ENCODE data around the gene SUFU. TPM values are rescaled to one million over a fixed set of nuclear protein-coding genes. Genes with fewer than 3 reads are reported as not detected.
A peak's percentile ranks its signal among the peaks of the same experiment; 100 is the strongest.

Gene SUFU
- total RNA-seq, 1 experiment from 2014 or later, result 13.1 TPM

DNA sequence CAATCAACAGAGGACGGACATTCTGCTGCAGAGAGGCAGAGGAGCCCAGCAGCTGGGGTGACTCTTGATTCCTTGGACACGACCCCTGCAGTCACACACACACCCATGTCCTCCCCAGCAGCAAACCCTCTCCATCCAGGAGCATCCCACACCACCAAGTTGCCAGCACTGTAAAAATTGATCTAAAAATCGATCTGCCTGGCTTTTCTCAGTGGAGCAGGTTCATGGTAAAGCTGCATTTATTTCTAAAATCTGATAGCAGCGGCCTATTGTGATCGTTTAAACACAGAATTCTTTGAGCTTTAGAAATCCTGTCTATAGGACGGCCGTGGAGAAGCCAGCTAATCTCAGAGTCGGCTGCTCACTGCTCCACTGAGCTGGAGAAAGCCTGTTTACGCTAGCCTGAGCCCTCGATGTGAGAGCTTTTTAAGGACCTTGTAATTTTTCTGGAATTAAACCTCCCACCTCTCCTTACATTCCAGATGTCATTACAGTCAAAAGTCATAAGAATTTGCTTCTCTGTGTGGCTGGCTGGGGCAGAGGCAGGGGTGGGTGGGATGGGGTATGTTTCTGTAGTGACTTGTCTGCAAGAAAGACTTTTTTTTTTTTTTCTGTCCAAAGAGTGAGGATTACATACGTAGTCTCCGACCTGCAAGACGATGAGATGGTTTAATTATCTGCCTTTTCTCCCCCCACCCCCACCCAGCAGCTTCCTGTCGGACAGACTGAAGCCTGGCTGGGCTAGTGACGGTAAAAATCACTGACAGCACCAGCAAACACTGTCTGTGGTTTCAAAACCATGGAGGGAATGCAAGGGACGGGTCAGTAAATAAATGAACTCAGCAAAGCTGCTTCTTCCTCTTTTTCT lies 172.1 kb downstream of the SUFU start:
- H3K4me3 Mint-ChIP-seq, result no peak overlapping the region

DNA sequence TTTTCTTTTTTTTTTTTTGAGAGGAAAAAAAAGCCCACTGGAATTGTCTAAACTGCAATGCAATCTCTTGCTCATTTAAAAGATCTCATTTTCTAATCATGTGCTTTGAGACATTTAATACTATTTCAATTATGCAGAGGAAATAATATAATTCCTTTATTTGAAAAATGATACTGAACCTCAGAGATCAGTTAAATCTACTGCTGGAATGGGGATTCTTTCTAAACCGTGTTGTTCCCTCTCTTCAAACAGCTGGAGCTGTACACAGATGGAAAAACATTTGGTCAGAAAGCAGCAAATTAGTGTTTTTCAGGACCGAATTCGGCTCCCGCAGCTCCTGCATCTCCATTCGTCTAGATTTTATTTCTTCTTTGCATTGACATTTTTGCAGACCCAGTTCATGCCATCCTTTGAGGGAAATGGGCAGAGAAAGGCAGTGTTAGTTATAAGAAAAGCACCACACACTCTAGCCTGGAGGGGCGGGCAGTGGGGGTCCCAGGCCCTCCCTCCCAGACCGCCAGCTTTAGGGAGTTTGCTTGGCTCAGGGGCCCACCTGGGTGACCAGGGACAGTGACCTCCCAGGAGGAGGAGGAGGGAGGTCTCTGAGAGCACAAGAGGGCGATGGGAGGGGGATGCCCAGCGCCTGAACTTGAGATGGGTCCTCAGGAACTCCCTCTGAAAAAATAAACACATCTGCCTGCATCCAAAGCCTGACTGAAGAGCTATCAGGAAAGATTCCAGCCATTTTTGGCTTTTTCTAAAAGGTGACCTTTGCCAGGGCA lies 173.0 kb downstream of the SUFU start:
- ChIA-PET CTCF (interaction anchor here (0.6 to 7.2 kb wide), 15 partner anchors 9 to 809 kb away, joined by 3 to 101 read pairs (median 4); partner anchors contain the start of genes ACTR1A, ARL3, SFXN2 and SUFU), POLR2A (no interaction called here)
- DNase-seq (ENCODE audit: low spot score), result no peak
- Mint-ChIP-seq H3K27ac (no peak overlapping the region; the same call in 1 of the 2 replicates), H3K36me3 (peaks cover 7% of the 10 kb centered on the region; the same call in 1 of the 2 replicates), H3K4me3 (no peak overlapping the region), H3K4me1 (peaks cover 72% of the 10 kb centered on the region), H3K9me3 (no peaks in the 10 kb centered on the region), H3K27me3 (ENCODE audit: low read depth) (no peaks in the 10 kb centered on the region)
- no peak for ATAC-seq
- TF ChIP-seq SOX15 (CRISPR knock-in tag; IDR thresholded peaks at IDR 0.05), result no peak
- no peak for TF ChIP-seq NFATC4 (CRISPR knock-in tag; IDR thresholded peaks at IDR 0.05)
- TF ChIP-seq, protein P1, sequence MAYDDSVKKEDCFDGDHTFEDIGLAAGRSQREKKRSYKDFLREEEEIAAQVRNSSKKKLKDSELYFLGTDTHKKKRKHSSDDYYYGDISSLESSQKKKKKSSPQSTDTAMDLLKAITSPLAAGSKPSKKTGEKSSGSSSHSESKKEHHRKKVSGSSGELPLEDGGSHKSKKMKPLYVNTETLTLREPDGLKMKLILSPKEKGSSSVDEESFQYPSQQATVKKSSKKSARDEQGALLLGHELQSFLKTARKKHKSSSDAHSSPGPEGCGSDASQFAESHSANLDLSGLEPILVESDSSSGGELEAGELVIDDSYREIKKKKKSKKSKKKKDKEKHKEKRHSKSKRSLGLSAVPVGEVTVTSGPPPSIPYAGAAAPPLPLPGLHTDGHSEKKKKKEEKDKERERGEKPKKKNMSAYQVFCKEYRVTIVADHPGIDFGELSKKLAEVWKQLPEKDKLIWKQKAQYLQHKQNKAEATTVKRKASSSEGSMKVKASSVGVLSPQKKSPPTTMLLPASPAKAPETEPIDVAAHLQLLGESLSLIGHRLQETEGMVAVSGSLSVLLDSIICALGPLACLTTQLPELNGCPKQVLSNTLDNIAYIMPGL (CRISPR knock-in tag; IDR thresholded peaks at IDR 0.05), result no peak
- no peak for TF ChIP-seq SP1 (CRISPR knock-in tag; conservative IDR thresholded peaks at IDR 0.05)
- no peak for TF ChIP-seq MYBL2 (CRISPR knock-in tag; IDR thresholded peaks at IDR 0.05)
- TF ChIP-seq ESRRA (CRISPR knock-in tag; IDR thresholded peaks at IDR 0.05; ENCODE audit: borderline replicate concordance), result no peak
- TF ChIP-seq, protein P2, sequence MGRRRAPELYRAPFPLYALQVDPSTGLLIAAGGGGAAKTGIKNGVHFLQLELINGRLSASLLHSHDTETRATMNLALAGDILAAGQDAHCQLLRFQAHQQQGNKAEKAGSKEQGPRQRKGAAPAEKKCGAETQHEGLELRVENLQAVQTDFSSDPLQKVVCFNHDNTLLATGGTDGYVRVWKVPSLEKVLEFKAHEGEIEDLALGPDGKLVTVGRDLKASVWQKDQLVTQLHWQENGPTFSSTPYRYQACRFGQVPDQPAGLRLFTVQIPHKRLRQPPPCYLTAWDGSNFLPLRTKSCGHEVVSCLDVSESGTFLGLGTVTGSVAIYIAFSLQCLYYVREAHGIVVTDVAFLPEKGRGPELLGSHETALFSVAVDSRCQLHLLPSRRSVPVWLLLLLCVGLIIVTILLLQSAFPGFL (CRISPR knock-in tag; IDR thresholded peaks at IDR 0.05; ENCODE audit: borderline replicate concordance), result no peak
- TF ChIP-seq, protein P3, sequence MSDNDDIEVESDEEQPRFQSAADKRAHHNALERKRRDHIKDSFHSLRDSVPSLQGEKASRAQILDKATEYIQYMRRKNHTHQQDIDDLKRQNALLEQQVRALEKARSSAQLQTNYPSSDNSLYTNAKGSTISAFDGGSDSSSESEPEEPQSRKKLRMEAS (CRISPR knock-in tag; IDR thresholded peaks at IDR 0.05), result no peak
- no peak for TF ChIP-seq ETV6 (CRISPR knock-in tag; IDR thresholded peaks at IDR 0.05)
- TF ChIP-seq NR1H2 (CRISPR knock-in tag; IDR thresholded peaks at IDR 0.05), result no peak
- TF ChIP-seq NR3C1 (CRISPR knock-in tag; conservative IDR thresholded peaks at IDR 0.05; ENCODE audit: low read depth), result no peak

More for the DNA sequence above, 172.1 kb downstream of the SUFU start:
- peak overlapping the region; percentile 73 for H3K27ac Mint-ChIP-seq
- CTCF ChIA-PET, result interaction anchor here (0.5 to 7.2 kb wide), 26 partner anchors 9 to 810 kb away, joined by 3 to 101 read pairs (median 4); partner anchors contain the start of genes ACTR1A, ARL3, SFXN2 and SUFU
- no peaks in the 10 kb centered on the region for H3K27me3 Mint-ChIP-seq (ENCODE audit: low read depth)
- no peak for ATAC-seq
- H3K36me3 Mint-ChIP-seq, result peaks cover 3% of the 10 kb centered on the region; the same call in 1 of the 2 replicates
- no peaks in the 10 kb centered on the region for H3K9me3 Mint-ChIP-seq
- peaks cover 80% of the 10 kb centered on the region for H3K4me1 Mint-ChIP-seq
- TF ChIP-seq ZNF219 (CRISPR knock-in tag; IDR thresholded peaks at IDR 0.05; ENCODE audit: borderline replicate concordance) (no peak), GTF2I (CRISPR knock-in tag; conservative IDR thresholded peaks at IDR 0.05) (no peak), SMAD3 (CRISPR knock-in tag; IDR thresholded peaks at IDR 0.05; ENCODE audit: borderline replicate concordance) (no peak), ELF4 (CRISPR knock-in tag; IDR thresholded peaks at IDR 0.05; ENCODE audit: low read depth) (no peak), HMGA2 (CRISPR knock-in tag; IDR thresholded peaks at IDR 0.05) (no peak), TP53 (CRISPR knock-in tag; IDR thresholded peaks at IDR 0.05) (no peak), GABPB1 (CRISPR knock-in tag; IDR thresholded peaks at IDR 0.05) (no peak), ZNF138 (CRISPR knock-in tag; conservative IDR thresholded peaks at IDR 0.05) (no peak)
- TF ChIP-seq, protein P4, sequence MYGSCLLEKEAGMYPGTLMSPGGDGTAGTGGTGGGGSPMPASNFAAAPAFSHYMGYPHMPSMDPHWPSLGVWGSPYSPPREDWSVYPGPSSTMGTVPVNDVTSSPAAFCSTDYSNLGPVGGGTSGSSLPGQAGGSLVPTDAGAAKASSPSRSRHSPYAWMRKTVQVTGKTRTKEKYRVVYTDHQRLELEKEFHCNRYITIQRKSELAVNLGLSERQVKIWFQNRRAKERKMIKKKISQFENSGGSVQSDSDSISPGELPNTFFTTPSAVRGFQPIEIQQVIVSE (CRISPR knock-in tag; IDR thresholded peaks at IDR 0.05; ENCODE audit: borderline replicate concordance), result no peak
- TF ChIP-seq, protein P5, sequence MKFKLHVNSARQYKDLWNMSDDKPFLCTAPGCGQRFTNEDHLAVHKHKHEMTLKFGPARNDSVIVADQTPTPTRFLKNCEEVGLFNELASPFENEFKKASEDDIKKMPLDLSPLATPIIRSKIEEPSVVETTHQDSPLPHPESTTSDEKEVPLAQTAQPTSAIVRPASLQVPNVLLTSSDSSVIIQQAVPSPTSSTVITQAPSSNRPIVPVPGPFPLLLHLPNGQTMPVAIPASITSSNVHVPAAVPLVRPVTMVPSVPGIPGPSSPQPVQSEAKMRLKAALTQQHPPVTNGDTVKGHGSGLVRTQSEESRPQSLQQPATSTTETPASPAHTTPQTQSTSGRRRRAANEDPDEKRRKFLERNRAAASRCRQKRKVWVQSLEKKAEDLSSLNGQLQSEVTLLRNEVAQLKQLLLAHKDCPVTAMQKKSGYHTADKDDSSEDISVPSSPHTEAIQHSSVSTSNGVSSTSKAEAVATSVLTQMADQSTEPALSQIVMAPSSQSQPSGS (CRISPR knock-in tag; IDR thresholded peaks at IDR 0.05; ENCODE audit: borderline replicate concordance, low read depth), result no peak
- TF ChIP-seq, protein P2 (CRISPR knock-in tag; IDR thresholded peaks at IDR 0.05; ENCODE audit: borderline replicate concordance), result no peak
- TF ChIP-seq, protein P6, sequence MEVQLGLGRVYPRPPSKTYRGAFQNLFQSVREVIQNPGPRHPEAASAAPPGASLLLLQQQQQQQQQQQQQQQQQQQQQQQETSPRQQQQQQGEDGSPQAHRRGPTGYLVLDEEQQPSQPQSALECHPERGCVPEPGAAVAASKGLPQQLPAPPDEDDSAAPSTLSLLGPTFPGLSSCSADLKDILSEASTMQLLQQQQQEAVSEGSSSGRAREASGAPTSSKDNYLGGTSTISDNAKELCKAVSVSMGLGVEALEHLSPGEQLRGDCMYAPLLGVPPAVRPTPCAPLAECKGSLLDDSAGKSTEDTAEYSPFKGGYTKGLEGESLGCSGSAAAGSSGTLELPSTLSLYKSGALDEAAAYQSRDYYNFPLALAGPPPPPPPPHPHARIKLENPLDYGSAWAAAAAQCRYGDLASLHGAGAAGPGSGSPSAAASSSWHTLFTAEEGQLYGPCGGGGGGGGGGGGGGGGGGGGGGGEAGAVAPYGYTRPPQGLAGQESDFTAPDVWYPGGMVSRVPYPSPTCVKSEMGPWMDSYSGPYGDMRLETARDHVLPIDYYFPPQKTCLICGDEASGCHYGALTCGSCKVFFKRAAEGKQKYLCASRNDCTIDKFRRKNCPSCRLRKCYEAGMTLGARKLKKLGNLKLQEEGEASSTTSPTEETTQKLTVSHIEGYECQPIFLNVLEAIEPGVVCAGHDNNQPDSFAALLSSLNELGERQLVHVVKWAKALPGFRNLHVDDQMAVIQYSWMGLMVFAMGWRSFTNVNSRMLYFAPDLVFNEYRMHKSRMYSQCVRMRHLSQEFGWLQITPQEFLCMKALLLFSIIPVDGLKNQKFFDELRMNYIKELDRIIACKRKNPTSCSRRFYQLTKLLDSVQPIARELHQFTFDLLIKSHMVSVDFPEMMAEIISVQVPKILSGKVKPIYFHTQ (CRISPR knock-in tag; IDR thresholded peaks at IDR 0.05), result no peak
- no peak for DNase-seq (ENCODE audit: low spot score)
- POLR2A ChIA-PET, result interaction anchor here (0.6 to 1.1 kb wide), 2 partner anchors 18 to 99 kb away, joined by 3 to 4 read pairs; no protein-coding TSS in a partner anchor
